ENCODE data around the gene TFDP2. TPM values are rescaled to one million over a fixed set of nuclear protein-coding genes. Genes with fewer than 3 reads are reported as not detected.

The TFDP2 gene
- total and polyA plus RNA-seq, 2 experiments from 2014 or later = 150 to 410 TPM

DNA sequence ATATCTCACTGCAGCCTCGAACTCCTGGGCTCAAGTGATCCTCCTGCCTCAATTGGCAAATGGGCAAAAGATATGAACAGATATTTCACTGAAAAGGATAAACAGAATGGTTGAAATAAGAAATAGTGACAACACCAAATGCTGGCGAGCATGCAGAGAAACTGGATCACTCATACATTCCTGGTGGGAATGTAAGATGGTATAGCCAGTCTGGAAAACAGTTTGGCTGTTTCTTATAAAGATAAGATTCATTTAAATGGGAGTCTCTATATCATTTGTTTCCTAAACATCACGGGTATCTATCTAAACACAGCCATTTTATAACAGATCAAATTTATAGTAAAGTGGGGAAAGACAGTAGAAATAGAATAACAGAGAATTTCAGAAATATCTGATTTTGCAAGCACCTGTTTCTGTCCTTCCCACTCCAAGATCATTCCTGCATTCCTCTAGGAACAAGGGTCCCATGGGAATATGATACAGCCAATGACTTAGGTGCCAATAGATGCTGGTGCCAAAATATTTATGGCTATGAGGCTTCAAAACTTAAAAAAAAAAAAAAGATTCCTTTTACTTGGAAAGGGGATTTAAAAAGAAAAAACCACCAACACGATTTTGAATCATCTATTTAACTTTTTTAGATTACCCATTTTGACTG is 9.9 kb upstream of the TFDP2 start:
- Mint-ChIP-seq H3K27ac (no peak overlapping the region), H3K9me3 (no peaks in the 10 kb centered on the region), H3K36me3 (ENCODE audit: low read depth) (no peaks in the 10 kb centered on the region), H3K4me1 (no peaks in the 10 kb centered on the region; the same call in 2 of the 3 replicates), H3K4me3 (no peak overlapping the region), H3K27me3 (ENCODE audit: insufficient read depth, low read depth, poor library complexity) (no peaks in the 10 kb centered on the region)
- Histone ChIP-seq H2AFZ (no peak overlapping the region), H3K36me3 (ENCODE audit: insufficient read depth) (no peaks in the 10 kb centered on the region), H3K27ac (ENCODE audit: low read depth) (no peak overlapping the region), H3K4me2 (no peak overlapping the region), H3F3A (replicated peaks; ENCODE audit: low read depth) (no peaks in the 10 kb centered on the region), H3K9me2 (ENCODE audit: insufficient read depth) (no peaks in the 10 kb centered on the region), H3K79me2 (replicated peaks; ENCODE audit: insufficient read depth) (no peaks in the 10 kb centered on the region), H3K4me3 (no peak overlapping the region), H4K20me1 (replicated peaks; ENCODE audit: insufficient read depth) (no peaks in the 10 kb centered on the region; the same call in 1 of the 2 replicates), H3K27me3 (ENCODE audit: insufficient read depth) (no peaks in the 10 kb centered on the region), H3K4me1 (ENCODE audit: insufficient read depth) (peaks cover 5% of the 10 kb centered on the region; the same call in 1 of the 2 replicates)
- ATAC-seq = no peak
- no peak for TF ChIP-seq ZNF331 (CRISPR knock-in tag; IDR thresholded peaks at IDR 0.05; ENCODE audit: low read depth)
- no peak for DNase-seq (ENCODE audit: low spot score)

DNA sequence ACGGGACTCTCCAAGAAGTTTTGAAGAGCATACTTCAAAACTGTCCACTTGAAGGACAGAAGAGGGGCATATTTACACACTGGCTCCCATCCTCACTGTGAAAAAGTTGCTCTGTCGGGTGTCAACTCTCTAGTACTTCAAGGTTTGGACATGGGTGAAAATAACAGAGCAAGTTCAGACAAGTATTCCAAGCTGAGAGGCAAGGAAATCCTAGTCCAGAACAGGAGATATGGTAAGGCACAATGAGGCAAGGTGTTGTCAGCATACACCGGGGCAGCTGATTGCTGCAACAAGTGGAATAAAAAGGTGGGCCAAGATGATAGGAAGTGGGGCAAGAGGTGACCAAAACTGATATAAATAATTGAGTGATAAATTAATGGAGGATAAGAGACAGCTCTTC is 4.8 kb upstream of the TFDP2 start:
- Mint-ChIP-seq H3K36me3 (ENCODE audit: low read depth) (no peaks in the 10 kb centered on the region), H3K4me1 (no peaks in the 10 kb centered on the region; the same call in 1 of the 3 replicates), H3K9me3 (no peaks in the 10 kb centered on the region), H3K27me3 (ENCODE audit: insufficient read depth, low read depth, poor library complexity) (peaks cover 4% of the 10 kb centered on the region), H3K27ac (no peak overlapping the region), H3K4me3 (no peak overlapping the region)
- Histone ChIP-seq H3K27me3 (ENCODE audit: insufficient read depth) (no peaks in the 10 kb centered on the region), H2AFZ (no peak overlapping the region), H3F3A (replicated peaks; ENCODE audit: low read depth) (no peaks in the 10 kb centered on the region), H3K4me3 (no peak overlapping the region), H3K4me1 (ENCODE audit: insufficient read depth) (no peaks in the 10 kb centered on the region), H3K79me2 (replicated peaks; ENCODE audit: insufficient read depth) (no peaks in the 10 kb centered on the region), H3K9me2 (ENCODE audit: insufficient read depth) (no peaks in the 10 kb centered on the region), H3K4me2 (no peak overlapping the region), H3K27ac (ENCODE audit: low read depth) (no peak overlapping the region), H3K36me3 (ENCODE audit: insufficient read depth) (no peaks in the 10 kb centered on the region), H4K20me1 (replicated peaks; ENCODE audit: insufficient read depth) (no peaks in the 10 kb centered on the region; the same call in 1 of the 2 replicates)
- no peak for TF ChIP-seq NANOG (IDR thresholded peaks at IDR 0.05; ENCODE audit: borderline replicate concordance)
- ATAC-seq (no peak), DNase-seq (ENCODE audit: low spot score) (no peak)

DNA sequence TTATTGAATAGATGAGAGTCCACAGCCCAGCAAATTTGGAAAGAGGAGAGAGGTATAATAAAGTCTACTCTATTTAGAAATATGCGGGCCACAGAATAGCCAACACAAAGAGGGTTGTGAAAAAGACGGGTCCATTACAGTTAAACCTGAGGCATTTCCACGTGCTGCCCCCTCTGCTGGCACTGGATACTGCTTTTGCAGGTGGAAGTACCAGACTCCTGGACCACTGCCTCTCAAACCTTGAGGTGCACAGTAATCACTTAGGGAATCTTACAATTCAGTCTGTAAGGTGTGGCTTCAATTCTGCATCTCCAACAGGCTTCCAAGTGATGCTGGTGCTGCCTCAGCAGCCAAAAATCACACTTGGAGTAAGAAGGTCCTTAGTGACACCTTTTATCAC is 3.0 kb upstream of the TFDP2 start:
- DNase-seq (ENCODE audit: low spot score) = peak; percentile 61
- no peak overlapping the region for H3K27ac ChIP-seq (ENCODE audit: low read depth)
- no peaks in the 10 kb centered on the region for H3F3A ChIP-seq (replicated peaks; ENCODE audit: low read depth)
- no peak for TF ChIP-seq JUNB (IDR thresholded peaks at IDR 0.05; ENCODE audit: unreplicated experiment)
- TF ChIP-seq, protein P1, sequence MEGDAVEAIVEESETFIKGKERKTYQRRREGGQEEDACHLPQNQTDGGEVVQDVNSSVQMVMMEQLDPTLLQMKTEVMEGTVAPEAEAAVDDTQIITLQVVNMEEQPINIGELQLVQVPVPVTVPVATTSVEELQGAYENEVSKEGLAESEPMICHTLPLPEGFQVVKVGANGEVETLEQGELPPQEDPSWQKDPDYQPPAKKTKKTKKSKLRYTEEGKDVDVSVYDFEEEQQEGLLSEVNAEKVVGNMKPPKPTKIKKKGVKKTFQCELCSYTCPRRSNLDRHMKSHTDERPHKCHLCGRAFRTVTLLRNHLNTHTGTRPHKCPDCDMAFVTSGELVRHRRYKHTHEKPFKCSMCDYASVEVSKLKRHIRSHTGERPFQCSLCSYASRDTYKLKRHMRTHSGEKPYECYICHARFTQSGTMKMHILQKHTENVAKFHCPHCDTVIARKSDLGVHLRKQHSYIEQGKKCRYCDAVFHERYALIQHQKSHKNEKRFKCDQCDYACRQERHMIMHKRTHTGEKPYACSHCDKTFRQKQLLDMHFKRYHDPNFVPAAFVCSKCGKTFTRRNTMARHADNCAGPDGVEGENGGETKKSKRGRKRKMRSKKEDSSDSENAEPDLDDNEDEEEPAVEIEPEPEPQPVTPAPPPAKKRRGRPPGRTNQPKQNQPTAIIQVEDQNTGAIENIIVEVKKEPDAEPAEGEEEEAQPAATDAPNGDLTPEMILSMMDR (conservative IDR thresholded peaks at IDR 0.05; ENCODE audit: low read depth in 2 of 2) = peak; percentile 54 to 63
- TF ChIP-seq, protein P2, sequence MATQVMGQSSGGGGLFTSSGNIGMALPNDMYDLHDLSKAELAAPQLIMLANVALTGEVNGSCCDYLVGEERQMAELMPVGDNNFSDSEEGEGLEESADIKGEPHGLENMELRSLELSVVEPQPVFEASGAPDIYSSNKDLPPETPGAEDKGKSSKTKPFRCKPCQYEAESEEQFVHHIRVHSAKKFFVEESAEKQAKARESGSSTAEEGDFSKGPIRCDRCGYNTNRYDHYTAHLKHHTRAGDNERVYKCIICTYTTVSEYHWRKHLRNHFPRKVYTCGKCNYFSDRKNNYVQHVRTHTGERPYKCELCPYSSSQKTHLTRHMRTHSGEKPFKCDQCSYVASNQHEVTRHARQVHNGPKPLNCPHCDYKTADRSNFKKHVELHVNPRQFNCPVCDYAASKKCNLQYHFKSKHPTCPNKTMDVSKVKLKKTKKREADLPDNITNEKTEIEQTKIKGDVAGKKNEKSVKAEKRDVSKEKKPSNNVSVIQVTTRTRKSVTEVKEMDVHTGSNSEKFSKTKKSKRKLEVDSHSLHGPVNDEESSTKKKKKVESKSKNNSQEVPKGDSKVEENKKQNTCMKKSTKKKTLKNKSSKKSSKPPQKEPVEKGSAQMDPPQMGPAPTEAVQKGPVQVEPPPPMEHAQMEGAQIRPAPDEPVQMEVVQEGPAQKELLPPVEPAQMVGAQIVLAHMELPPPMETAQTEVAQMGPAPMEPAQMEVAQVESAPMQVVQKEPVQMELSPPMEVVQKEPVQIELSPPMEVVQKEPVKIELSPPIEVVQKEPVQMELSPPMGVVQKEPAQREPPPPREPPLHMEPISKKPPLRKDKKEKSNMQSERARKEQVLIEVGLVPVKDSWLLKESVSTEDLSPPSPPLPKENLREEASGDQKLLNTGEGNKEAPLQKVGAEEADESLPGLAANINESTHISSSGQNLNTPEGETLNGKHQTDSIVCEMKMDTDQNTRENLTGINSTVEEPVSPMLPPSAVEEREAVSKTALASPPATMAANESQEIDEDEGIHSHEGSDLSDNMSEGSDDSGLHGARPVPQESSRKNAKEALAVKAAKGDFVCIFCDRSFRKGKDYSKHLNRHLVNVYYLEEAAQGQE (IDR thresholded peaks at IDR 0.05; ENCODE audit: unreplicated experiment) = no peak
- no peaks in the 10 kb centered on the region; the same call in 1 of the 2 replicates for H3K79me2 ChIP-seq (replicated peaks; ENCODE audit: insufficient read depth)
- H3K36me3 ChIP-seq (ENCODE audit: insufficient read depth) = no peaks in the 10 kb centered on the region
- H4K20me1 ChIP-seq (replicated peaks; ENCODE audit: insufficient read depth) = no peaks in the 10 kb centered on the region
- ATAC-seq = no peak
- no peak overlapping the region for H3K4me3 ChIP-seq
- no peaks in the 10 kb centered on the region for H3K9me2 ChIP-seq (ENCODE audit: insufficient read depth)
- H3K4me2 ChIP-seq = no peak overlapping the region
- no peak overlapping the region for H2AFZ ChIP-seq
- peaks cover 5% of the 10 kb centered on the region; the same call in 1 of the 2 replicates for H3K4me1 ChIP-seq (ENCODE audit: insufficient read depth)
- Mint-ChIP-seq H3K27ac (no peak overlapping the region), H3K9me3 (no peaks in the 10 kb centered on the region), H3K36me3 (ENCODE audit: low read depth) (no peaks in the 10 kb centered on the region), H3K4me3 (no peak overlapping the region), H3K4me1 (peaks cover 4% of the 10 kb centered on the region), H3K27me3 (ENCODE audit: insufficient read depth, low read depth, poor library complexity) (peaks cover 4% of the 10 kb centered on the region)
- H3K27me3 ChIP-seq (ENCODE audit: insufficient read depth) = 0 out of 2 replicates have a peak, but pooled peaks cover 3% of the 10 kb centered on the region

Measured in GM23338 (cell line).